ENCODE results near the gene STAT2. TPM values are rescaled to one million over a fixed set of nuclear protein-coding genes. Genes with fewer than 3 reads are reported as not detected.

STAT2 gene
- total RNA-seq, 1 donor from 2014 or later: 188 TPM

GRCh38 chr12:56333679-56334489, 26.0 kb downstream of the STAT2 start, which contains the start of gene PAN2:
Gene PAN2, minus strand, starts transcription at chr12:56334000. Its CDS starts 906 bp downstream, at chr12:56333094.
- Mint-ChIP-seq H3K4me1 (peaks cover 19% of the 10 kb centered on the region), H3K4me3 (peak within 1 kb of the TSS; percentile 84), H3K9me3 (no peaks in the 10 kb centered on the region), H3K36me3 (no peaks in the 10 kb centered on the region), H3K27me3 (ENCODE audit: low read depth) (no peaks in the 10 kb centered on the region), H3K27ac (peak within 1 kb of the TSS; percentile 100)
- peak; percentile 67 for TF ChIP-seq CTCF (IDR thresholded peaks at IDR 0.05; ENCODE audit: unreplicated experiment)
- peak; percentile 81 to 86 for DNase-seq (ENCODE audit: low spot score in 2 of 2, unreplicated experiment in 2 of 2)

- H3K4me3 Mint-ChIP-seq: peak overlapping the region; percentile 84
- TF ChIP-seq CTCF (IDR thresholded peaks at IDR 0.05; ENCODE audit: unreplicated experiment): no peak
- no peaks in the 10 kb centered on the region for H3K9me3 Mint-ChIP-seq
- H3K36me3 Mint-ChIP-seq: no peaks in the 10 kb centered on the region
- H3K27me3 Mint-ChIP-seq (ENCODE audit: low read depth): no peaks in the 10 kb centered on the region
- H3K4me1 Mint-ChIP-seq: peaks cover 16% of the 10 kb centered on the region
- peak overlapping the region; percentile 100 for H3K27ac Mint-ChIP-seq
- no peak for DNase-seq (ENCODE audit: low spot score in 2 of 2, unreplicated experiment in 2 of 2)
Measured at GRCh38 chr12:56333197-56333678, 26.7 kb downstream of the STAT2 start.

GRCh38 chr12:56332512-56333196, 27.3 kb downstream of the STAT2 start:
- H3K4me3 Mint-ChIP-seq: peak overlapping the region; percentile 84
- no peaks in the 10 kb centered on the region for H3K36me3 Mint-ChIP-seq
- peak overlapping the region; percentile 100 for H3K27ac Mint-ChIP-seq
- no peak for TF ChIP-seq CTCF (IDR thresholded peaks at IDR 0.05; ENCODE audit: unreplicated experiment)
- H3K4me1 Mint-ChIP-seq: peaks cover 16% of the 10 kb centered on the region
- no peaks in the 10 kb centered on the region for H3K27me3 Mint-ChIP-seq (ENCODE audit: low read depth)
- no peaks in the 10 kb centered on the region for H3K9me3 Mint-ChIP-seq
- no peak for DNase-seq (ENCODE audit: low spot score in 2 of 2, unreplicated experiment in 2 of 2)

DNA sequence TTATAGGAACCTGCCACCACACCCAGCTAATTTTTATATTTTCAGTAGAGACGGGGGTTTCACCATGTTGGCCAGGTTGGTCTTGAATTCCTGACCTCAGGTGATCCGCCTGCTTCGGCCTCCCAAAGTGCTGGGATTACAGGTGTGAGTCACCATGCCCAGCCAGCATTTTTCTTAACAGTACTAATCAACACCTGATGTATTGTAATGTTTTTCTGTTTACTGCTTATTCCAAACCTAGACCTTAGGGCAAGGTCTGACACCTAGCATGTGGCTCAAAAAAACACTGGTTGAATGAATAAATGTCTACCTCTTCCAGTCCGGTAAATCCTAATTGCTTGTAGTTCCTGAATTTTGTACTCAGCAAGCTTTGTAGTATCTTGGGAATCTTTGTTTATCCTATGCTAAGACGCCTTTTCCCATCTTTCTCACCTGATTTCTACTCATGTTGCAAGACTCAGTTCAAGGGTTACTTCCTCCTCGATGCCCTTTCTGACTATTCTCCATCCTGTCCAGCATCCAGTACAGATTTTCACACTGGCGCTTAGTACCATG, 28.9 kb downstream of the STAT2 start:
- no peaks in the 10 kb centered on the region for H3K27me3 Mint-ChIP-seq (ENCODE audit: low read depth)
- peaks cover 16% of the 10 kb centered on the region for H3K4me1 Mint-ChIP-seq
- peaks cover 1% of the 10 kb centered on the region for H3K36me3 Mint-ChIP-seq
- no peak overlapping the region for H3K27ac Mint-ChIP-seq
- DNase-seq (ENCODE audit: low spot score in 2 of 2, unreplicated experiment in 2 of 2): no peak
- H3K4me3 Mint-ChIP-seq: no peak overlapping the region
- H3K9me3 Mint-ChIP-seq: no peaks in the 10 kb centered on the region
- no peak for TF ChIP-seq CTCF (IDR thresholded peaks at IDR 0.05; ENCODE audit: unreplicated experiment)

- no peak overlapping the region for H3K27ac Mint-ChIP-seq
- no peaks in the 10 kb centered on the region for H3K4me1 Mint-ChIP-seq
- peaks cover 21% of the 10 kb centered on the region for H3K36me3 Mint-ChIP-seq
- H3K4me3 Mint-ChIP-seq: no peak overlapping the region
- TF ChIP-seq CTCF (IDR thresholded peaks at IDR 0.05; ENCODE audit: unreplicated experiment): no peak
- no peak for DNase-seq (ENCODE audit: low spot score in 2 of 2, unreplicated experiment in 2 of 2)
- no peaks in the 10 kb centered on the region for H3K27me3 Mint-ChIP-seq (ENCODE audit: low read depth)
- no peaks in the 10 kb centered on the region for H3K9me3 Mint-ChIP-seq
Measured at GRCh38 chr12:56326533-56326932, 33.4 kb downstream of the STAT2 start.
